Testis (tissue), 2 donors: ENCODE measurements around the gene CROCC2.

Experiments used
- POLR2A ChIP-seq: fragments of 450-650 bp; IDR thresholded peaks from one replicate; pipeline ENCODE4 v1.6.1; 2017; ENCODE audit warnings: antibody characterized with exemption, mild to moderate bottlenecking, moderate library complexity
- TF ChIP-seq, protein P1 (sequence below), 3 experiments: fragments of 450-650 bp in 2 of 3; fragments of 200-600 bp in 1 of 3; sonication (generic) in 1 of 3; IDR thresholded peaks; one replicate each; pipeline ENCODE4 v1.5.1; 2016 to 2019; ENCODE audit warnings: antibody characterized with exemption in 3 of 3, mild to moderate bottlenecking in 2 of 3, moderate library complexity in 1 of 3

DNA sequence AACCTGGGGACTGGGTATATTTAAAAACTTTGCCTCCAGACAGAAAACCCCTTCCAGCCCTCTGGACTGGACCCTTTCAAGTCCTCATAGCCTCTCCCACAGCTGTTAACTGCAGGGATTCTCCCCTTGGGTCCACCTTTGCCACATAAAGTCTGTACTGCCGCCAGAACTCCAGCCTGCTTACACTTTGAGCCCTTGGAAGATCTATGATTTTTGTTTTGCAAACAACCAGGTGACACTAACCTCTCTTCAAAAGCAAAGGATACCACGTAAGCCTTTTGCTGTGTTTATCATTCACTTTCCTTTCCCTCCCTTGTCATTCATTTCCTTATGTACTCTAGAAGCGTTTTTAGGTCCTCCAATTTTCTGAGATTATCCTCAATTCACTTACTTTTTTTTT lies 41.7 kb upstream of the CROCC2 start:
- TF ChIP-seq, protein P1, sequence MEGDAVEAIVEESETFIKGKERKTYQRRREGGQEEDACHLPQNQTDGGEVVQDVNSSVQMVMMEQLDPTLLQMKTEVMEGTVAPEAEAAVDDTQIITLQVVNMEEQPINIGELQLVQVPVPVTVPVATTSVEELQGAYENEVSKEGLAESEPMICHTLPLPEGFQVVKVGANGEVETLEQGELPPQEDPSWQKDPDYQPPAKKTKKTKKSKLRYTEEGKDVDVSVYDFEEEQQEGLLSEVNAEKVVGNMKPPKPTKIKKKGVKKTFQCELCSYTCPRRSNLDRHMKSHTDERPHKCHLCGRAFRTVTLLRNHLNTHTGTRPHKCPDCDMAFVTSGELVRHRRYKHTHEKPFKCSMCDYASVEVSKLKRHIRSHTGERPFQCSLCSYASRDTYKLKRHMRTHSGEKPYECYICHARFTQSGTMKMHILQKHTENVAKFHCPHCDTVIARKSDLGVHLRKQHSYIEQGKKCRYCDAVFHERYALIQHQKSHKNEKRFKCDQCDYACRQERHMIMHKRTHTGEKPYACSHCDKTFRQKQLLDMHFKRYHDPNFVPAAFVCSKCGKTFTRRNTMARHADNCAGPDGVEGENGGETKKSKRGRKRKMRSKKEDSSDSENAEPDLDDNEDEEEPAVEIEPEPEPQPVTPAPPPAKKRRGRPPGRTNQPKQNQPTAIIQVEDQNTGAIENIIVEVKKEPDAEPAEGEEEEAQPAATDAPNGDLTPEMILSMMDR (IDR thresholded peaks at IDR 0.05) = no peak
- no peak for TF ChIP-seq POLR2A
